Frontal cortex (tissue), 4 donors: ENCODE measurements around the gene SFTPA2. TPM values are rescaled to one million over a fixed set of nuclear protein-coding genes. Genes with fewer than 3 reads are reported as not detected.
"Not testable (repeated sequence)": the region's sequence is repeated elsewhere in the genome, so short reads cannot be mapped to it uniquely, and the experiment has no call there.

Experiments used
- DNase-seq, 2 donors: peaks; one replicate each; pipeline ENCODE4 v3.0.0; 2012; ENCODE audit warnings: low spot score in 2 of 2
- FAIRE-seq: peaks from 2 replicates; lab custom pipeline; 2012; peaks lifted over from hg19 to GRCh38; lab: Jason Lieb, UNC
- total RNA-seq: library from RNA; depleted of rRNA; stranded (reverse); fragments of >200 nt; gene quantifications from one replicate; pipeline ENCODE4 v1.2.3, GENCODE V29; 2014
- donor health status: control.
- donor health status: control.
- donor health status: control.

SFTPA2 gene
- total RNA-seq, 1 donor from 2014 or later: not detected

DNA sequence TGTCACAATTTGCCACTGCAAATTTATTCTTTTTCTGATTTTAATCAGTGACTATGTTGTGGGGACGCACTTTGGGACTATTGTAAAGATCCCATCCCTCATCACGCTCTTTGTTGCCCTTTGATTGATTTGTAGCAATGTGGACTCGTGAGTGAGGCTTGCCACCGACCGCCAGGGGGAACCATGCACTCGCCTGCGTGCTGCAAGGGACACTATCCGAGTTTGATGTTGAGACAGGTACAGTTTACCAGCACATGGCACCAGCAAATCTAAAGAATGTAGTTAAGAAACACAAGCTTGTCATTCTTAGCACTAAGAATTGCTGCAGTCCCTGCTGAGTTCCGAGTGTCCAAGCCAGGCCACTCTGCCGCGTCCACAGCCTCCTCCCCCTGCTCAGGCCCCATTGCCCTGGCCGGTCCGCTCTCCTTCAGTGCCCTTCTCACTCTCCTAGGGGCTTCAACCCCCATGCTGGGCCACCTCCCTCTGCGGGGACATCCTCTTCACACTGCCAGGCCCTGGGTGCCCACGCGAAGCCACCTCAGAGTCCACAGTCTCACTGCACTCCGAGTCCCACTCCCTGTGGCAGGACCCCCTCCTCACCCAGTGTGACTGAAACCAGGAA lies 2.0 kb upstream of the SFTPA2 start:
- FAIRE-seq (no peak), DNase-seq (peak in 1 of 2 donors; percentile 56)

GRCh38 chr10:79561257-79561656 lies 1.1 kb upstream of the SFTPA2 start:
- FAIRE-seq (no peak), DNase-seq (no peak)

GRCh38 chr10:79559726-79560125 lies 481 bp downstream of the SFTPA2 start:
- no peak for FAIRE-seq
- DNase-seq: no peak

GRCh38 chr10:79556961-79557360 lies 3.2 kb downstream of the SFTPA2 start:
- not testable (repeated sequence) for DNase-seq, FAIRE-seq

DNA sequence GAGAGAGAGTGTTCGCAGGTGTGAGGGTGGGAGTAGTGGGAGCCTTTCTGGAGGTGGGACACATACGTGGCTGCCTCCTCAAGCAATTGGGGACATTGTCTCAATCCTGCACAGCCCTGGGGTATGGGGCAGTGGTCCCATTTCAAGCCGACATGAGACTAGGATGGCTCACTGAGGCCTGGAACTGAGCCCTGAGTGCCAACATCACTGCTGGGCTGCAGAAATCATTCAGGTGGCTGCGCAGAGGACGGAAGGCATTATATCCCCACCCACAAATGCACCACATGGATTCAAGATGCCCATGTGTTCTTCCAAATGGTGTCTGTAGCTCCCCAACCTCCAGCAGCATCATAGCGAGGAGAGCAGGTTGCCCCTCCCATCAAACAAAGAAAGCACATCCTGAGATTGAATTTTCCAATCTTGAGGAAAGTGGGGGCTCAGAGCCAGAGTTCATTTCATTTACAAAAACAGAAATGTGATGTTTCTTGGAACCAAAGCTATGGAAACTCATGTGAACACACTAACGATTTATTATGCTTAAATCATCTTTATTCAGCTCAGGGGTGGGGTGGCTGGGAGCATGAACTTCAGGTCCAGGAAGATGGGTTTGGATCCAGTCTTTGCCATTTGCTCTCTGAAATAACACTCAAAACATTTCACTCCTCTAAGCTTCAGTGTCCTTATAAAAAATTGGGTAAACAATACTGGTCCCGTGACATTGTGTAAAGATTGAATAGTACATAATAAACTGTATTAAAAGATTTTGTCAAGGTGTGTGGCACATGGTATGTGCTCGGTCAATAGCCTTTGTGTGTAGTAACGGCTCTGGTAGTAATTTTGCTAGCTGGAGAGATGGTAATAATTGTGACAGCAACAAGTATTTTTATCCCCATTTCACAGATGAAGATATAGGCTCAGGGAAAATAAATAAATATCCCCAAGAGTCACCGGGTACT lies 4.6 kb downstream of the SFTPA2 start:
- no peak for DNase-seq
- FAIRE-seq: no peak

- FAIRE-seq: no peak
- no peak for DNase-seq
Measured at GRCh38 chr10:79552143-79552542, 8.1 kb downstream of the SFTPA2 start.

DNA sequence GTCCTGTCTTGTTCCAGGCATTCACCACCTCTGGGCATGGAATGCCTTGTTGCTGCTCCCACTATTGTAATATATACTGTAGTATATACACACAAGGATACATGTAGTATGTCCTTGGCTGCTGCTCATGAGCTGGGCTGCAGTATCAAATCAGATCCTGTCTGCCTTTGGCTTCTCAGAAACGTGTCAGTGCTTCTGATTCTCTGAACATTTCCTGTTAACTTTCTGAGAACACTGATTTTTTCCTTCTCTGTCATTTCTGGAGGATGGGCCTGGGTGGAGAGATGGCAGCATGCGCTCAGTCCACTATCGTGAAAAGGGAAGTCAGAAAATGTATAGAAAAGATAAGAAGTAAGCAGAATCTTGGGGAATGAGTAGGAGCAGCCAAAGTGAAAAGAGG lies 12.2 kb downstream of the SFTPA2 start:
- no peak for DNase-seq
- no peak for FAIRE-seq

GRCh38 chr10:79547128-79547527 lies 13.1 kb downstream of the SFTPA2 start:
- FAIRE-seq, DNase-seq: not testable (repeated sequence)

GRCh38 chr10:79544926-79545659 lies 15.1 kb downstream of the SFTPA2 start:
- DNase-seq, FAIRE-seq: not testable (repeated sequence)

DNA sequence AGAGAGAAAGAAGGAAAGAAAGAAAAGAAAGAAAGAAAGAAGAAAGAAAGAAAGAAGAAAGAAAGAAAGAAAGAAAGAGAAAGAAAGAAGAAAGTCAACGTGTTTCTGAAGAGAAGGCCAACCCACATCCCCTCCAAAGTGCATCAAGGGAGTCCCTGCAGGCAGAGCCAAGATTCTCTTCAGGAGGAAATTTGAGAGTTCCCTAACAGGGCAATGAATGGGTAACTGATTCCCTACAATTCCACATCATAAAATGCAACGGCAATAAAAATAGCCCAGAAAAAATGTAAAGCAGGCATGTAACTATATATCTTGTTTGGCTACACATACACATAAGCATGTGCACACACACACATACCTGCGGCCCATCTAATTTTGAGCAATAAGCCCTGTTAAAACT lies 15.8 kb downstream of the SFTPA2 start:
- FAIRE-seq, DNase-seq: not testable (repeated sequence)

- FAIRE-seq (no peak), DNase-seq (no peak)
Measured at GRCh38 chr10:79542626-79543025, 17.6 kb downstream of the SFTPA2 start.

GRCh38 chr10:79540930-79541329 lies 19.3 kb downstream of the SFTPA2 start:
- not testable (repeated sequence) for DNase-seq, FAIRE-seq

DNA sequence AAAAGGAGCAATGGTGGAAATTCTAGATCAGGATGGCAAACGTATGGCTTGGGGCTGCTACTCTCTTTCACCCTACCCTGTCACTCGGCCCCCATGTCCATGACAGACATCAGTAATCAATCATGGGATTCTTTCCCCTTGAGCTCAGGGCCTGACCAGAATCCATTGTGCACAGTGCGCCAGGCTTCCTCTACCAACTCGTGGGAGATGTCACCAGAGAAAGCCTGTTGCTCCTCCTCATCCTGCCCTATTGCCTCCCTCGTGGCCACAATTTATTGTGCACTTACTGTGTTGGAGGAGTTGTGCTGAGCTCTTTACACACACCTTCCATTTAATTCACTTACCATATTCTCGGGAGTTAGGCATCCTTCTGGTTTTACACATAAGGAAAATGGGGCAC lies 21.9 kb downstream of the SFTPA2 start:
- FAIRE-seq, DNase-seq: not testable (repeated sequence)

GRCh38 chr10:79533903-79534175 lies 26.4 kb downstream of the SFTPA2 start:
- not testable (repeated sequence) for FAIRE-seq, DNase-seq

DNA sequence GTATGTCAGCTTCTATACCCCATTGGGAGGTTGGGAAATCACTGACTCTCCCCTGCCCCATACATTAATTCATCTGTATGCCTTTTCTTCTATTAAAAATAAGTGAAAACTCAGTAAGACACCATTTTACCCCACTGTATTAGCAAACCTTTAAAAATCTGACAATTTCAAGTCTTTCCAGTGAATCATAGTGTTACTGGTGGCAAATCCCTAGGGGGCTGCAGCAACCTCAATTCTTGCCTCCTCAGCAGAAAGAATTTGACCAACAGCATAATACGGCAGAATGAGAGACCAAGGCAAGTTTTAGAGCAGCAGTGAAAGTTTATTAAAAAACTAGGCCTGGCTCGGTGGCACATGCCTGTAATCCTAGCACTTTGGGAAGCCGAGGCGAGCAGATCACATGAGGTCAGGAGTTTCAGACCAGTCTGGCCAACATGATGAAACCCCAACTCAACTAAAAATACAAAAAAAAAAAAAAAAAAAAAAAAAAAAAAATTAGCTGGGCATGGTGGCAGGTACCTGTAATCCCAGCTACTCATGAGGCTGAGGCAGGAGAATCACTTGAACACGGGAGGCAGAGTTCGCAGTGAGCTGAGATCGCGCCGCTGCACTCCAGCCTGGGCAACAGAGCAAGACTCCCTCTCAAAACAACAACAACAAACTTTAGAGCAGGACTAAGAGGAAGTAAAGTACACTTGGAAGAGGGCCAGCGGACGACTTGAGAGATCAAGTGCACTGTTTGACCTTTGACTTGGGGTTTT lies 26.9 kb downstream of the SFTPA2 start:
- DNase-seq, FAIRE-seq: not testable (repeated sequence)

DNA sequence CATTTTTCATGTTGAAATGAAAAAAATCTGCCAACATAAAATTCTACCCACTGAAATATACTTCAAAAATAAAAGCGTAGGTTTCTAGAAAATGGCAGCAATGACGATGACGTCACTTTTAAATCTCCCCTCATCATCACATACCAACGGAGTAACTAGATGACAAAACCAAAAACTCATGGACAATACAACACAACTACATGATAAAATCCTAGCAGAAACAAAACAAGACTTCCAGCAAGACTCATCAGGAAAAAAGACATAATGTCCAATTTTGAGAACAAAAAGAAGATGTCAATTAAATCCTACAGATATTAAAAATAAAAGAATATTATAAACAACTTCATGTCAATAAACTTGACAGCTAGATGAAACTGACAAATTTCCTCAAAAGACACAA lies 31.9 kb downstream of the SFTPA2 start:
- peak; percentile 53 for FAIRE-seq

DNA sequence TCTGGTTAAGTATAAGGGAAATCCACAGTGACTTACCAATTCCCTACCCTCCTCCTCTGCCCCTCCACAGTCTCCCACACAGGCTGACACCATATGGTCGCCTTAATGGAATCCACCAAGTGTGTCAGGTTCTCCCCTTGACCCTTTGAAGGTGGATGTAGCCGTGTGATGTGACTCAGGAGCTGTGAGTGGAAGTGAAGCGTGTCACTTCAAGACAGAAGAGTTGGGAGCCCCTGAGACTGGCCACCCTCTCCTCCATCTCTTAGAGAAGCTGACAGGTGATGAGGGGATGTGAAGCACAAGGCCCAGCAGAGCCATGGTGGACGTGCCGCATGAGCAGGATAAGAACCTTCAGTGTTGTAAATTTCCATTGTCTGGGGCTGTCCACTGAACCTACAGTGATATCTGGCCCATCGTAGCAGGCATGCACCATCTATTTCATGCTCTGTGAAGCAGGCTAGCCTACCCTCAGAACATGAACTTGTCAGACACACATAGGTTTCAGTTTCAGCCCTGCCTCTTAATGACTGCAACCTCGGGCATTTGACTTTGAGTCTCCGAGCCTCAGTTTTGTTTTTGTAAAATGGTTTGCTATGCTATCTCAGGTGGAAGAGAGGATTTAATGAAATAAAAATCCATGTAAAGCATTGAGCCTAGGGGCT lies 35.0 kb downstream of the SFTPA2 start:
- DNase-seq, FAIRE-seq: not testable (repeated sequence)

More for the DNA sequence above, 31.9 kb downstream of the SFTPA2 start:
- not testable (repeated sequence) for DNase-seq

DNA sequence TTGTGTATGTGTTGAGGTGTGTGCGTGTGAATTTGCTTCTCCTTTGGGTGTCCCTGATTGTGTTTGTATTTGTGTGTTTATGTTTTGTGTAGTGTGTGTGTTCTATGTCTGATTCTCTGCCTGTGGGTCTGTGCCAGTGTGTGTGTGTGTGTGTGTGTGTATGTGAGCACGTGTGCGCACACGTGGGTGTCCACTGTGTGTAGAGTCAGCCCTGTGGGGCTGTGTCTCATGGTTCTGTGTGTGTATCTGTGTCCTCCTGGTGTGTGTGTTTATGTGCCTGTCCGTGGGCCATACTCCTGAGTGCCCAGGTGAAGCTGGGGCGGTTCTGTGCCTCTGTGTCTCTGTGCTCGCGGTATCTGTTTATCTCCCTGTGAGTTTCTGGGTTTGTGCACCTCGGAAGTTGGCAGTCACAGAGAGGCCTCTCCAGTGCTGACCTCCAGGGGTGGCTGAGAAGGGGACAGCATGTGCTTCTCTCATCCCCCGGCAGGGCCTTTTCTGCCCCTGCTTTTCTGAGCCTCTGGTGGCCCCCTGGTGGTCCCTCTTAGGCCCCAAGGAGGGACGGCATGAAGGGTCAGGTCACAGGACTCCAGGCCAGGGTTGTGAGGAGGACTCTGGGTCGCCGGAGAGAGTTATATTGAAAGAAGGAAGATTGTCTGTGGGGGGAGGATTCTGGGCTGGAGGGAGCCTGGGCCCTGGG lies 36.9 kb downstream of the SFTPA2 start:
- FAIRE-seq, DNase-seq: not testable (repeated sequence)
